ENCODE results near the gene AKAP13.

AKAP13 gene

DNA sequence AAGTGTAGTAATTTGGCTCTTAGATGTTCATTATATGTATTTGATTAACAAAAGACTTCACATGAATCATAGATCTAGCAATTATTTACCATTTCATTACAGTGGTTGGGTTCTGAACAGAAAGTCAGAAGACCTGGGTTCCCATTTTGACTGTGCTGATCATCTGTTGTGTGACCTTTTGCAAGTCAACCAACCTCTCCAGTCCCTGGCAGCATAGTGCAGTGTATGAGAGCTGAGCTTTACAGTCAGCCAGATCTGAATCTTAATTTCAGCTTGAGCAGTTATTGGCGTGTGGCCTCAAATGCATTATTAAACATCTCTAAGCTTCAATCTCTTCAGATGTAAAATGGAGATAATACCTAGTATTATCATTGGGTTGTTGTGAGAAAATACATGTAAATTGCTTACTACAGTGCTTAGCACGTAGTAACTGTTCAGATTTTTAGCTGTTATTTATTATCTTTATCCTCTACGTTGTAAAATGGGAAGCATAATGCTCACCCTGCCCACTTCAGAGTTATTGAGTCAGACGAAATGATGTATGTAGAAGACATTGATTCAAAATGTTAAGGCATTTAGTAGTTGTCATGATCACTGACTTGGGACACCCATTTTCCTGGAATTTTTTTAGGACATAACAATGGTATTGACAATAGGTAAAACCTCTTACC lies 310.3 kb downstream of the AKAP13 start:
- H3K9me3 ChIP-seq (ENCODE audit: insufficient read depth, low read length) = no peaks in the 10 kb centered on the region
- H3K4me3 ChIP-seq (ENCODE audit: insufficient read depth, low read length, poor library complexity, severe bottlenecking) = peak overlapping the region; percentile 49
- no peaks in the 10 kb centered on the region for H3K9me2 ChIP-seq (replicated peaks; ENCODE audit: insufficient read depth, low read length)
- H4K20me1 ChIP-seq (ENCODE audit: low read depth, low read length) = no peaks in the 10 kb centered on the region
- peak overlapping the region; percentile 62 for H3K9ac ChIP-seq (ENCODE audit: low read length)
- no peak for TF ChIP-seq EZH2phosphoT487 (conservative IDR thresholded peaks at IDR 0.05; ENCODE audit: low read length)
- TF ChIP-seq, protein P1, sequence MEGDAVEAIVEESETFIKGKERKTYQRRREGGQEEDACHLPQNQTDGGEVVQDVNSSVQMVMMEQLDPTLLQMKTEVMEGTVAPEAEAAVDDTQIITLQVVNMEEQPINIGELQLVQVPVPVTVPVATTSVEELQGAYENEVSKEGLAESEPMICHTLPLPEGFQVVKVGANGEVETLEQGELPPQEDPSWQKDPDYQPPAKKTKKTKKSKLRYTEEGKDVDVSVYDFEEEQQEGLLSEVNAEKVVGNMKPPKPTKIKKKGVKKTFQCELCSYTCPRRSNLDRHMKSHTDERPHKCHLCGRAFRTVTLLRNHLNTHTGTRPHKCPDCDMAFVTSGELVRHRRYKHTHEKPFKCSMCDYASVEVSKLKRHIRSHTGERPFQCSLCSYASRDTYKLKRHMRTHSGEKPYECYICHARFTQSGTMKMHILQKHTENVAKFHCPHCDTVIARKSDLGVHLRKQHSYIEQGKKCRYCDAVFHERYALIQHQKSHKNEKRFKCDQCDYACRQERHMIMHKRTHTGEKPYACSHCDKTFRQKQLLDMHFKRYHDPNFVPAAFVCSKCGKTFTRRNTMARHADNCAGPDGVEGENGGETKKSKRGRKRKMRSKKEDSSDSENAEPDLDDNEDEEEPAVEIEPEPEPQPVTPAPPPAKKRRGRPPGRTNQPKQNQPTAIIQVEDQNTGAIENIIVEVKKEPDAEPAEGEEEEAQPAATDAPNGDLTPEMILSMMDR (IDR thresholded peaks at IDR 0.05; ENCODE audit: insufficient read depth, low read length, poor library complexity, severe bottlenecking) = no peak
- peaks cover 93% of the 10 kb centered on the region for H3F3A ChIP-seq (ENCODE audit: insufficient read depth)
- H2AFZ ChIP-seq (ENCODE audit: low read depth, low read length, severe bottlenecking) = no peak overlapping the region
- no peaks in the 10 kb centered on the region for H3K27me3 ChIP-seq (ENCODE audit: low read length)
- H3K79me2 ChIP-seq (ENCODE audit: insufficient read depth, low read length) = peaks cover 39% of the 10 kb centered on the region
- H3K4me2 ChIP-seq (ENCODE audit: low read depth, low read length, poor library complexity, severe bottlenecking) = peak overlapping the region; percentile 69
- H3K27ac ChIP-seq (ENCODE audit: low read depth, low read length) = peak overlapping the region; percentile 94
- H3K36me3 ChIP-seq (ENCODE audit: low read length) = peaks cover 21% of the 10 kb centered on the region

DNA sequence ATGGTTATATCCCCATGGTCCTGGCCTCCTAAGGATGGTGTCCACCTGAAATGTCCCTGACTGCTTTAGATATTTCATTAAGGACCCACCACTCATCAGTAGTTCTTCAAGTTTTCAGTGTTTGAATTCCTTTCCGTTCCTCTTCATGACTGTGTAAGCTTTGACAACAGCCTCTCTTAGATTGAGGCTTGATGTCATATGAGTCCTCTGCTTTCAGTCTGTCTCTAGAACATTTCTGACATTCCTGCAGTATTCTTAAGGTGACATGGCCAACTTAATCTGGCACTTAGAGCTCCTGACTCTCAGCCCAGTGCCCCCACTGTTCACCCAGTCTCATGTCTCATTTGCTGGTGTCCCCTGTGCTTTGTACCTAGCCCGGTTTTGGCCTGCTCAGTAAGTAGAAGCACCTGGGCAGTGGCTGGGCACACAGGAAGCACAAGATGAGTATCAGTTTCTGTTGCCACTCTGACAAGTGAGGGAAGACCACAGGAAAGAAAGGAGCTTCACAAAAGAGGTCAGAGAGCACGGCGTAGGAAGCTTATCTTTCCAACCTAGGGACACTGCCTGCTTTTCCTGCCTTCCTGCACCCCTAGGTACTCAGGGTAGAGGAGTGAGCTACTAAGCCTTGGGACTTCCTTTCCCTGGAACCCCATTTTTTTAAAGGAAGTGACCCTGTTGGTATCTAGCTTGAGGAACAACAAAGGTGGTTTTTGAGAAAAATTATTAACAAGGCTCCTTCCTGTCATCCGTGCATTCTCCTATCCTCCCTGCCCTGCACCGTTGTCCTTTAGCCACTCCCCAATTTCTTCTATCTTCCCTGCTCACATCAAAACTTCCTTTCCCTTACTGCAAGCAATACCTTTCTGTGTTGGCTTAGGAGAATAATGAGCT lies 311.2 kb downstream of the AKAP13 start:
- H3K4me3 ChIP-seq (ENCODE audit: insufficient read depth, low read length, poor library complexity, severe bottlenecking) = peak overlapping the region; percentile 49
- peak overlapping the region; percentile 69 for H3K4me2 ChIP-seq (ENCODE audit: low read depth, low read length, poor library complexity, severe bottlenecking)
- no peak overlapping the region for H2AFZ ChIP-seq (ENCODE audit: low read depth, low read length, severe bottlenecking)
- peak overlapping the region; percentile 94 for H3K27ac ChIP-seq (ENCODE audit: low read depth, low read length)
- TF ChIP-seq, protein P1 (IDR thresholded peaks at IDR 0.05; ENCODE audit: insufficient read depth, low read length, poor library complexity, severe bottlenecking) = no peak
- no peak for TF ChIP-seq EZH2phosphoT487 (conservative IDR thresholded peaks at IDR 0.05; ENCODE audit: low read length)
- peaks cover 27% of the 10 kb centered on the region for H3K36me3 ChIP-seq (ENCODE audit: low read length)
- no peaks in the 10 kb centered on the region for H3K9me2 ChIP-seq (replicated peaks; ENCODE audit: insufficient read depth, low read length)
- no peaks in the 10 kb centered on the region for H4K20me1 ChIP-seq (ENCODE audit: low read depth, low read length)
- H3K9ac ChIP-seq (ENCODE audit: low read length) = peak overlapping the region; percentile 62
- H3F3A ChIP-seq (ENCODE audit: insufficient read depth) = peaks cover 92% of the 10 kb centered on the region
- no peaks in the 10 kb centered on the region for H3K27me3 ChIP-seq (ENCODE audit: low read length)
- peaks cover 45% of the 10 kb centered on the region for H3K79me2 ChIP-seq (ENCODE audit: insufficient read depth, low read length)
- H3K9me3 ChIP-seq (ENCODE audit: insufficient read depth, low read length) = no peaks in the 10 kb centered on the region

DNA sequence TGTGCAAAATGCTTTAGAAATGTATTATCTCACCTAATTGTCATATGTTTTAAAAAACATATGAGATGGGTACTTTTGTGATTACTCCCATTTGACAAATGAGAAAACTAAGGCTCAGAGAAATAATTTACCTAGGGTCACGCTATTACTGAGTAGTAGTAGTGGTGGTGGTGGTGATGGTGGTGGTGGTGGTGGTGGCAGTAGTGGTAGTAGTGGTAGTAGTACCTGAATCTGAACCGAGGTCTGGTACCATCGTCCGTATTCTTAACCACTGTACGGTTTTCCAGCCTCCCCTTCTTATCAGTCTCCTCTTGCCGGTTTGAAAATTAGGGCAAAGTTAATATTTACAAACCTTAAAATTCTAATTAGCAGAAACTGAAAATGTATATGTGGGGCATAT lies 311.9 kb downstream of the AKAP13 start:
- H3K9ac ChIP-seq (ENCODE audit: low read length) = peak overlapping the region; percentile 62
- H3K4me2 ChIP-seq (ENCODE audit: low read depth, low read length, poor library complexity, severe bottlenecking) = peak overlapping the region; percentile 69
- peak overlapping the region; percentile 49 for H3K4me3 ChIP-seq (ENCODE audit: insufficient read depth, low read length, poor library complexity, severe bottlenecking)

More for the DNA sequence above, 311.9 kb downstream of the AKAP13 start:
- Histone ChIP-seq H3K9me3 (ENCODE audit: insufficient read depth, low read length) (no peaks in the 10 kb centered on the region), H3F3A (ENCODE audit: insufficient read depth) (peaks cover 84% of the 10 kb centered on the region), H3K27ac (ENCODE audit: low read depth, low read length) (peak overlapping the region; percentile 94), H2AFZ (ENCODE audit: low read depth, low read length, severe bottlenecking) (no peak overlapping the region), H3K27me3 (ENCODE audit: low read length) (no peaks in the 10 kb centered on the region), H3K79me2 (ENCODE audit: insufficient read depth, low read length) (peaks cover 45% of the 10 kb centered on the region), H3K36me3 (ENCODE audit: low read length) (peaks cover 22% of the 10 kb centered on the region), H3K9me2 (replicated peaks; ENCODE audit: insufficient read depth, low read length) (no peaks in the 10 kb centered on the region), H4K20me1 (ENCODE audit: low read depth, low read length) (no peaks in the 10 kb centered on the region)
- TF ChIP-seq, protein P1 (IDR thresholded peaks at IDR 0.05; ENCODE audit: insufficient read depth, low read length, poor library complexity, severe bottlenecking) = no peak
- TF ChIP-seq EZH2phosphoT487 (conservative IDR thresholded peaks at IDR 0.05; ENCODE audit: low read length) = no peak

All from SU-DHL-6 (cell line).